Neural crest cell (in vitro differentiated cells): ENCODE measurements around the gene NPLOC4. TPM values are rescaled to one million over a fixed set of nuclear protein-coding genes. Genes with fewer than 3 reads are reported as not detected.
A peak's percentile ranks its signal among the peaks of the same experiment; 100 is the strongest.

Experiments used
- DNase-seq: peaks from one replicate; pipeline ENCODE4 v3.0.0; 2021; ENCODE audit warnings: low read depth, mixed read lengths, low spot score
- H3K27ac Mint-ChIP-seq: one replicate; pipeline ENCODE4 v1.8.0; 2021; ENCODE audit warnings: mild to moderate bottlenecking, mixed read lengths; ENCODE audit not compliant: unreplicated experiment
- H3K27me3 Mint-ChIP-seq: 2 replicates; pipeline ENCODE4 v1.8.0; 2021; ENCODE audit warnings: low read depth, mild to moderate bottlenecking, mixed read lengths
- H3K36me3 Mint-ChIP-seq: 2 replicates; pipeline ENCODE4 v1.8.0; 2021; ENCODE audit warnings: low read depth, mild to moderate bottlenecking, mixed read lengths
- H3K4me1 Mint-ChIP-seq: 2 replicates; pipeline ENCODE4 v1.8.0; 2021; ENCODE audit warnings: mixed read lengths
- H3K4me3 Mint-ChIP-seq: one replicate; pipeline ENCODE4 v1.8.0; 2021; ENCODE audit warnings: mild to moderate bottlenecking, mixed read lengths
- H3K9me3 Mint-ChIP-seq: 2 replicates; pipeline ENCODE4 v1.8.0; 2021; ENCODE audit warnings: mixed read lengths
- total RNA-seq: library from RNA; stranded (reverse); gene quantifications from 2 replicates; pipeline ENCODE4 v1.2.1, GENCODE V29; 2021
- TF ChIP-seq, protein P1 (sequence below): fragments of 200-600 bp; sonication (generic); conservative IDR thresholded peaks from 2 replicates; pipeline ENCODE4 v1.5.0; 2021; ENCODE audit warnings: antibody characterized with exemption, mild to moderate bottlenecking

Gene NPLOC4
- total RNA-seq, 1 donor from 2014 or later = 97.7 TPM

DNA sequence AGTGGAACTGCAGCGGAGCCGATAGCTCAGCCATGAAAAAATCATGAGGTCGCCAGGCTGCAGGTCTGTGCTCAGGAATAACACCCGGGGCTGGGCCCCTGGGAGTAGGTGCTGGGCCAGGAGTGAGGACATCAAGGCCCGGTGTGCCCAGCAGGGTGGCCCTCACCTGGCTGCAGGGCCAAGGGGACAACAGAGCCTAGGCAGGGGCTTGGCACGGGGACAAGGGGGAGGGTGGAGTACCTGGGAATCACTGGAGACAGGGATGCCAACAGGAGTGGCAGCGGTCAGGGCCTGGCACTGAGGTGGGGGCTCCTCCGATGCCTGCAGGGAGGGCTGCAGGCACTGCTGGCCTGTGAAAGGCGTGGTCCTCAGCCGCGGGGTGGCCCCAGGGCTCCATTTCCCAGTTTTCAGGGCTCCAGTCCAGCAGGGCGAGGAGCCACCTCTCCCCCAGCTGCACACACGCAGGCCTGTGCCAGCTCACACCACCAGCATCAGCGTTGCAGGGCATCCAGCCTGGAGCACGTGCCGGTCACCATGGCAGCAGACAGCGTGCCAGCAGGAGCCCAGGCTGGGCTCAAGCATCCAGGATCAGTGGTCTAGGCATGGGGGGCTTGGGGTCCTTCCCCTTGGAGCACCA, 113.4 kb downstream of the NPLOC4 start:
- Mint-ChIP-seq H3K36me3 (no peaks in the 10 kb centered on the region), H3K9me3 (no peaks in the 10 kb centered on the region), H3K4me3 (peak overlapping the region; percentile 73), H3K27ac (no peak overlapping the region), H3K27me3 (peaks cover 37% of the 10 kb centered on the region), H3K4me1 (peaks cover 14% of the 10 kb centered on the region)
- TF ChIP-seq, protein P1, sequence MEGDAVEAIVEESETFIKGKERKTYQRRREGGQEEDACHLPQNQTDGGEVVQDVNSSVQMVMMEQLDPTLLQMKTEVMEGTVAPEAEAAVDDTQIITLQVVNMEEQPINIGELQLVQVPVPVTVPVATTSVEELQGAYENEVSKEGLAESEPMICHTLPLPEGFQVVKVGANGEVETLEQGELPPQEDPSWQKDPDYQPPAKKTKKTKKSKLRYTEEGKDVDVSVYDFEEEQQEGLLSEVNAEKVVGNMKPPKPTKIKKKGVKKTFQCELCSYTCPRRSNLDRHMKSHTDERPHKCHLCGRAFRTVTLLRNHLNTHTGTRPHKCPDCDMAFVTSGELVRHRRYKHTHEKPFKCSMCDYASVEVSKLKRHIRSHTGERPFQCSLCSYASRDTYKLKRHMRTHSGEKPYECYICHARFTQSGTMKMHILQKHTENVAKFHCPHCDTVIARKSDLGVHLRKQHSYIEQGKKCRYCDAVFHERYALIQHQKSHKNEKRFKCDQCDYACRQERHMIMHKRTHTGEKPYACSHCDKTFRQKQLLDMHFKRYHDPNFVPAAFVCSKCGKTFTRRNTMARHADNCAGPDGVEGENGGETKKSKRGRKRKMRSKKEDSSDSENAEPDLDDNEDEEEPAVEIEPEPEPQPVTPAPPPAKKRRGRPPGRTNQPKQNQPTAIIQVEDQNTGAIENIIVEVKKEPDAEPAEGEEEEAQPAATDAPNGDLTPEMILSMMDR = no peak
- DNase-seq = no peak

DNA sequence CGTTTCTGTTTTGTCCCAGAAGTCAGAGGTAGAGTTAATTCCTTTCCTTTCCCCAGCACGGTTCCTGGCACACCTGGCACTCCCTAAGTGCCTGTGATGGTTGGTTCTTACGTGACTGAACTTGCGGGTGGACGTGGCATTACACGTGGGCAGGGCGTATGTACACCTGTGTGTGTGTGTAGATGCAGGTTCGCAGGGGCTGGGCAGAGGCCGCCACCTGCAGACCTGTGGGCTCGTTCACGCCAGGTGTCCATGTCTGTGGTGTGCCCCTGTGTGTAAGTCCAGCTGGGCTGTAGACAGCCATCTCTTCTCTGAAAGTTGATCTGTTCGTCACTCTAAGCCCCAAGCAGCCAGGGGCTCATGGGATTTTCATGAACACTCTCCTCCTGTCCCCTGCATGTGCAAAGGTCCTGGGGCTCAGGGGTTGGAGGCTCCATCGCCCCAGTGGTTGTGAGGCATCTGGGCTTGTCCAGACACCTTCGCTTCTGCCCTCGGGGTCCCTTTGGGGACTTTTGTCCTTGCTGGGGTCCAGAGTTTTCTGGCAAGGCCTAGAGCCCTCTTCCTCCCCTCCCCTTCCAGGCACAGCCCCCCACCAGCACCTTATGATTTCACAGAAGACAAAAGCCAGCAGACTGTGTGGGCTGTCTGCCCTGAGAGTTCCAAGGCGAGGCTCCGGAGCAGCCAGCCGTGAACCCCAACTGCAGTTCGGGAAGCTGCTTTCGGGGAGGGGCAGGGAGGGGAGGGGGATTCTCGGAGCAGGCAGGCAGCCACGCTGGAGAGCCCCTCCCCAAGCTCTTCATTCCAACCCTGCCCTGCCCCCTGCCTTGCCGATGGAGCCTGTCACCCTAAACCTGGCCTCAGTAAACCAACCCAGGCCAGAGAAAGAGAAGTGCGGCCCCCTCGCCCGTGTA, 114.2 kb downstream of the NPLOC4 start:
- Mint-ChIP-seq H3K4me3 (peak overlapping the region; percentile 73), H3K9me3 (no peaks in the 10 kb centered on the region)
- DNase-seq = peak; percentile 61

DNA sequence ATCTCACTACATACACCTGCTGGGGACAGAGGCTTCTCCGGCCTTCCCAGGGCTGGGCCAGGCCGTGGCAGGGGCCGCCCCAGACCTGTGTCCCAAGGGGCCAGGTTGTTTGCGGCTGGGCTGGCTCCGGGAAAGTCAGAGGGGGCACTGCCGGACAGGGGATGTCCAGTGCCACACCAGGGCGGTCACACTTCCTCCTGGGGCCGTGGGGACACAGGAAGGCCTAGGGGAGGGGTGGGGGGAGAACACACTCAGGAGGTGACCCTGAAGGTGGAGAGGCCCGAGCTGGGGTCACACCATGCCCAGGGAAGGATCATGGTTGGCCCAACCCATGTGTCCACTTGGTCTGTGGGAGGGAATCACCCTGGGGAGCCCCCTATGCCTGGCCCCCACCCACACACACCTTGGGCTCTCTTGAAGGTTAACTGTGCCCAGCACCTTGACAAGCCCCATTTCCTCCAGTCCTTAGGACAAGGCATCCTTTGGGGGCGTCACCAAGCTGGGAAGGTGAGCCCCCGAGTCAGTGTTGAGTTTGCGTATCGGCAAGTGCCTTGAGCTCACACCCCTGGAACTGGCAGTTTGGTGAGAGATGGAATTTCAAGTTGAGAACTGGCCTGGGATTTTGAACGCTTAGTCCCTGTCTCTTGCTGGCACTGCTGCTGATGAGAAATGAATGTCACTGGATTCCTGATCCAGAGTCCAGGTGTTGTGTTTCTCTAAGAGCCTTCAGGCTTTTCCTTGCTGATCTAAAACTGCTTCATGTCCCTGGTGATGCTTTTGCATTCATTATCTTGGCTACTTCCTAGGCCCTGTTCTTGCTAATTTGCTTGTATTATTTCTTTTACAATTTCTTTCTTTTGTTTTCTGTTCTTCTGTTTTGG, 116.7 kb downstream of the NPLOC4 start:
- Mint-ChIP-seq H3K4me1 (peaks cover 33% of the 10 kb centered on the region), H3K36me3 (no peaks in the 10 kb centered on the region), H3K27me3 (peaks cover 48% of the 10 kb centered on the region), H3K9me3 (no peaks in the 10 kb centered on the region), H3K27ac (no peak overlapping the region), H3K4me3 (peak overlapping the region; percentile 76)
- no peak for DNase-seq
- TF ChIP-seq, protein P1 = no peak

More for the DNA sequence above, 114.2 kb downstream of the NPLOC4 start:
- Mint-ChIP-seq H3K27ac (no peak overlapping the region), H3K36me3 (no peaks in the 10 kb centered on the region), H3K27me3 (peaks cover 45% of the 10 kb centered on the region), H3K4me1 (peaks cover 21% of the 10 kb centered on the region)
- TF ChIP-seq, protein P1 = peak; percentile 57

DNA sequence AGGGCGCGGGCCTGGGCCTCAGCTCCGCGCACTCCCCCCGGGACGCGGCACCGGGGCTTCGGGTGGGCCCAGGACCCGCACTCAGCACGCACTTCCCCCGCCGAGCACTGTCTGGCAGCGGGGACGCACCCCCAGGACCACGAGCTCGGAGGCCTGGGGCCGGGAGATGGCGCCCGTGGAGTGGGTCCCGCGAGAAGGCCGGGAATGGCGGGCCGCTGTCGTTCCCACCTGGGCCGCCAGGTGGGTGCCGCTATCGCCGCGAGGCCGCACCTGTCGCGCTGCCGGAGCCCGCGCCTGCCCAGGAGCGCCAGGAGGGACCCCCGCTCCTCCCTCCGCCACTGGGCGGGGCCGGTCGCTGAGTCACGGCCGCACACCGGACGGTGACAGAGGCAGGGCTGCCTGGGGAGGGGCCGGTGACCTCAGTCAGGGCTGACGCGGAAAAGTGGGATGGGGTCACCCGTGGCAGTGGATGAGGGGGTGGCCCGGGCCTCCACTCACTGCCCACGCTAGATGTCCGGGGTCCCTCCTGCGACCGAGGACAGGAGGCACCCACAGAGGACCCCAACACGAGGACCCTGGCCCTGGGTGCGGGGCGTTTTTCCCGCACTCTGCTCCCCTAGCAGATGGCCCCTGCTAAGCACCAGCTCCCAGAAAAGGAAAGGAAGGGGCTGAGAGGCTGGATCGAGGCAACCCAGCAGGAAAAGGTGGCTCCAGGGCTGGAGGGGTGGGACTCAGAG, 117.5 kb downstream of the NPLOC4 start:
- Mint-ChIP-seq H3K4me3 (no peak overlapping the region), H3K36me3 (no peaks in the 10 kb centered on the region), H3K9me3 (no peaks in the 10 kb centered on the region), H3K27ac (no peak overlapping the region), H3K27me3 (peaks cover 50% of the 10 kb centered on the region), H3K4me1 (peaks cover 35% of the 10 kb centered on the region)
- TF ChIP-seq, protein P1 = peak; percentile 67
- DNase-seq = no peak
